Inferior parietal cortex (tissue), 1 donor: Measurements from ENCODE around the gene ZMAT3.
"Not testable (repeated sequence)": the region's sequence is repeated elsewhere in the genome, so short reads cannot be mapped to it uniquely, and the experiment has no call there.

Experiments used
- DNase-seq: peaks from one replicate; pipeline ENCODE4 v3.0.0-alpha.2; 2016; ENCODE audit errors: extremely low spot score

Gene ZMAT3

DNA sequence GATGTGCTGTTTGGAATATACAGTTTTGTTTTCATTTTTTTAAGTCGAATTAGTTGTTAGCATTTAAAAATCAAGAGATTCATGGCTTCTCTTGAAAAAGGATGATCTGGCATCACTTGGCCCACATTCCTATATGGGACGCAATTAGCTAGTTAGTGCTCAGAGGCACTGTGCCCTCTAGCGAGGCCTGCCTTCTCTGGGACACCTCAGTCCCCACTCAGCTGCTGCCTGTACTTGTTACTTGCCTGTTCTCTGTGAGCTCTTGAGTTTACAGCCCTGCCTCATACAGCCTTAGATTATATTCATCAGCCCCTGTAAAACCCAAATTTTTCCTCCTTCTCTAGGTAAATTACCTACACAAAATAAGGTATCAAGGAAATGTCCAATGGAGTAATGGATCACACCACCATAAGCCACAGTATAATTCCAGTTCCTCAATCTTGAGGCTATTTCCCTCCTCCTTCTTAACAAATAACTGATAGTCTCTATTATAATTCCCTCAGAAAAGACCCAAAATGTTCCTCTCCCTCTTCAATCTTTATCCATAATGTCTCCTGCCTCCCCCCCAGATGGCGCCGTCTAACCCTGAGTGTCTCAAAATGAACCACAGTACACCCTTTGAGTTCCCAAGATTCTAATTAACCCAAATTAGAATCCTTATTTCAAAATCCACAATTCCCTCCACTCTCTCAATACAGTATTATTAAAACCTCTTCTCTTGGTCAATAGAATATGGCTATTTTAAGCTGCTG is 2.7 kb downstream of the ZMAT3 start:
- no peak for DNase-seq

DNA sequence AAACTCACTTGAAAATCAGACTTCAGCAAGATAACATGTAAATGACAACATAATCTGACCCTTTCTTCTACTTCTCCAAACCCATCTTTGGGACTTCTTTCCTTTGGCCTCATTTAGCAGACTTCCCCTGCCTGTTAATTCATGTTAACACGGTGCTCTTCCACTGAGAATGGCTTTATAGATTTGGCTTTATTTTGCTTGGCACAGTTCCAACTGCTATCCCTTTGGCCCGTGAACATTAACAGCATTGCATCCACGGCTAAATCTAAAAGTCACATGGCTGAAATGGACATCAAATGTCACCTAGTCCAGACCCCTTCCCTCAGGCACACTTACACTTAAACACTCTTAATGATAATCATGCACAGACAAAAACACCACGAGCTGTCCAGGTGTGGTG is 3.8 kb downstream of the ZMAT3 start:
- DNase-seq = no peak

DNA sequence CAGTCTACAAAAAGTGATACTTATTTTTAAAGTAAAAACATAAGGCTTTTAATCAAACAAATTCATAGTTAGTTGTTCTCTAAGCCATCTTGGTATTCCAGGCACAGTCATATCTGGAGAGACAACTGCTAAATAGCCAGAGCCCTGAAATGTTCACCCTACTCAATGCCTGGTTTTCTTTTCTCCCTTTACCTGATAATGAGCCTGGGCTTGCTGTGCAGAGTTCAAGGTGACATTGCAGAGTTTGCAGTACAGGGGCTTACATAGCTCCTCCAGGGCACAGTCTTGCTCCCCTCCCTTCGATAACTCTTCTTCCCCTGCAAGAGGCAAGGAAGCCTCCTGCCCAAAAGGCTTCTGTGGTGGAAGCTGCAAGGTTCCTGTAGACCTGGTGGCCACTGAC is 4.3 kb downstream of the ZMAT3 start:
- DNase-seq = no peak

DNA sequence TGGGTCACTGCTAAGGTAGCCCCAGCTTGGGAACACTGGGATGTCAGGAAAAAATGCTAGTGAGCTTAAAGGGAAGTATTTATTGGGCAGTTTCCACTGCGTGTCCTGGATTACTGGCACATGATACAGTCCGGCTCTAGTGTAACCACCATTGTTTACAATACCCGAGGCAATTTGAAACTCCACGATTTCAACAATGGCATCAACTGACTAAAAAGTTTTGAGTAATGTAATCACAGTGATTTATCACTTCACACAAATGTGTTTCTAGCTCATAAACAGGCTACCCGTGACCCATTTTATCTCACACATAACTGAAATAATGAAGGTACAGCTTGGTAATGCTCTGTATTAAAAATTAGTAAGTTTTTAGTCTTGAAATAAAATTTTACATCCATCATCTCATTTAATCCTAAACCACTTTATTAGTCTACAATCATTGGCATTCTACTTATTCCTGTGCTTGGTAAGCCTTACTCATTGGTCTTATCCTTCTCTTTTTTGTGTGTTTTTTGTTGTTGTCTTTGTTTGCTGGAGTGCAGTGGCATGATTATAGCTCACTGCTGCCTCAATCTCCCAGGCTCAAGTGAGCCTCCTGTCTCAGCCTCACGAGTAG is 7.6 kb downstream of the ZMAT3 start:
- DNase-seq = no peak

DNA sequence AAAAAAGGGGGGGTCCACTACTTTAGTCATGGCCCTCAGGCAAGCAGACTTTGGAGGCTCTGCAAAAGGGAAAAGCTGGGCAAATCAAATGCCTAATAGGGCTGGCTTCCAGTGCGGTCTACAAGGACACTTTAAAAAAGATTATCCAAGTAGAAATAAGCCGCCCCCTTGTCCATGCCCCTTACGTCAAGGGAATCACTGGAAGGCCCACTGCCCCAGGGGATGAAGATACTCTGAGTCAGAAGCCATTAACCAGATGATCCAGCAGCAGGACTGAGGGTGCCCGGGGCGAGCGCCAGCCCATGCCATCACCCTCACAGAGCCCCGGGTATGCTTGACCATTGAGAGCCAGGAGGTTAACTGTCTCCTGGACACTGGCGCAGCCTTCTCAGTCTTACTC is 15.3 kb downstream of the ZMAT3 start:
- no peak for DNase-seq

GRCh38 chr3:179054565-179054964 is 17.0 kb downstream of the ZMAT3 start:
- not testable (repeated sequence) for DNase-seq

DNA sequence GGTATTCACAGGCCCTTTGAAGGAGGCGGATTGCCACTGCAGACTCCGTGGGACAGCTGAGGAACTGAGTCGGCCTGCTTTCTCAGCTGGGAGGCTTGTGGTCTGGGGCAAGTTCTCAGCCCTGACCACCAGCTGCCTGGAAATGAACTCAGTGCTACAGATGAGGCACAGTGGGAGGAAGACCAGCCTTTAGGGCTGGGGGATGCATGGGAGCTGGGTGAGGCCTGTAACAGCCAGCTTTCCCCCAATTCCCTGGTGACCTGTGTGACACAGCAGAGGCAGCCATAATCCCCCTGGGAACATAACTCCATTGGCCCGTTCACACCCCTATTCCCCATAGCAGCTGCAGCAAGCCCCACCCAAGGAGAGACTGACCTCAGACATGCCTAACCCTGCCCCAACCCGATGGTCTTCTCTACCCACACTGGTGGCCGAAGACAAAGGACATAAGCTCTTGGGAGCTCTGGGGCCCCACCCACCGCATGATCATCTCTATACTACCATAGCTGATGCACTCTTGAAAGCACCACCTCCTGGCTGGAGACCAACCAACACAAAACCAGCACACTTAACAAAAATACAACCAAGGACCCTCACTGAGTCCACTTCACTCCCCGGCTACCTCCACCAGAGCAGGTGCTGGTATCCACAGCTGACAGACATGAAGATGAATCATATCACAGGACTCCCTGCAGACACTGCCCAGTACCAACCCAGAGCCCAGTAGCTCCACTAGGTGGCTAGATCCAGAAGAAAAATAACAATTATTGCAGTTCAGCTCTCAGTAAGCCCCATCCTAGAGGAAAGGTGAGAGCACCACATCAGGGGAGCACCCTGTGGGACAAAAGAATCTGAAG is 24.9 kb downstream of the ZMAT3 start:
- no peak for DNase-seq

DNA sequence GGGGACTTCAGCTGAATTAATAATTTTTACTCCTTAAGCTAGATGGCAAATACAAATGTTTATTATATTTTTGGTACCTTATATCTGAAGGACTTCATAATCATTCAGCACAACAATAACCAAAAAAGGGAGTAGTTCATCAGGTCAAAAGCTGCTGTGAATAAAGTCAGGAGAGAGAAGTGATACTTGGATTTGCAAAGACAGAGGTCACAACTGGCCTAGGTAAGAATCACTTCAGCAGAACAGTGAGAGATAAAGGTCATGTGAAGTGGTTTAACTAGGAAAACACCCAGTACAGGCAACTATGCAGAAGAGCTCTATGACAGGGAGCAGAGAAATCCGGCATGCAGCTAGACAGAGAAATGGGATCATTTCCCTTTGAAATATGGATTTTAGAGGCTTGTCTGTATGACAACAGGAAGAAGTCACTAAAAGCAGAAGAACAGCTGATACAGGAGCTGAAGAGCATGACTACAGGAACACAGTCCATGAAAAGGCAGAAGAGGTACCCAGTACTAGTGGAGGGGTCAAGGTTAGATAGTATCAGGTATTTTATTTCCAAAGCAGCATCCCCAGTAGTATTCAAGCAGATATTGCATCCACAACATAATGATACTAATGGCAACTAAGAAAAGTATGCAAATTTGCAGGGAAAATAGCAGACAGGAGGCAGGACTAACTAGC is 25.7 kb downstream of the ZMAT3 start:
- no peak for DNase-seq

DNA sequence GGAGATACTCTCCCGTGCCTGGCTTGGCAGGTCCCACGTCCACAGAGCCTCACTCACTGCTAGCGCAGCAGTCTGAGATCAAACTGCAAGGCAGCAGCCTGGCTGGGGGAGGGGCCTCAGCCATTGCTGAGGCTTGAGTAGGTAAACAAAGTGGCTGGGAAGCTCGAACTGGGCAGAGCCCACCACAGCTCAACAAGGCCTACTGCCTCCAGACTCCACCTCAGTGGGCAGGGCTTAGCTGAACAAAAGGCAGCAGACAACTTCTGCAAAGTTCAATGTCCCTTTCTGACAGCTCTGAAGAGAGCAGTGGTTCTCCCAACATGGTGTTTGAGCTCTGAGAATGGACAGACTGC is 32.7 kb downstream of the ZMAT3 start:
- DNase-seq = not testable (repeated sequence)

- DNase-seq = no peak
Measured at GRCh38 chr3:179038216-179038898, 33.3 kb downstream of the ZMAT3 start.

DNA sequence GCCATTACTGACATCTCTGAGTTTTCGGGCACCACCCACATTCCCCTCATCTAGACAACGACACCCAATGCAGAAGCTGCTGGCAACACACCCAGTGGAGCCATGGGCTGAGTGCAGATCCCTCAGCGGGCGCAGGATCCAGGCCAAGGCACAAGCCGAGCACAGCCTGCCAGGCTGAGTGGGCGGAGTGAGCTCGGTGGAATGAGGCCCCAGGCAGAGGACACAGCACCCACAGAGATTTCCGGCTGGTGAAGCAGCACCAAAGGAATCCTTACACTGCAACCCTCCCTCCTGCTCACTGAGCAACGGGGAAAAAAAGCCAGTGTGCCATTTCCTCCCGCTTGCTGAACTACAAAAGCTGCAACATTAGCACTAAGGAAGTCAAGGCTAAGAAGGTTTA is 34.3 kb downstream of the ZMAT3 start:
- DNase-seq = no peak

GRCh38 chr3:179036626-179037300 is 34.8 kb downstream of the ZMAT3 start:
- no peak for DNase-seq

- DNase-seq = no peak
Measured at GRCh38 chr3:179036226-179036625, 35.4 kb downstream of the ZMAT3 start.

DNA sequence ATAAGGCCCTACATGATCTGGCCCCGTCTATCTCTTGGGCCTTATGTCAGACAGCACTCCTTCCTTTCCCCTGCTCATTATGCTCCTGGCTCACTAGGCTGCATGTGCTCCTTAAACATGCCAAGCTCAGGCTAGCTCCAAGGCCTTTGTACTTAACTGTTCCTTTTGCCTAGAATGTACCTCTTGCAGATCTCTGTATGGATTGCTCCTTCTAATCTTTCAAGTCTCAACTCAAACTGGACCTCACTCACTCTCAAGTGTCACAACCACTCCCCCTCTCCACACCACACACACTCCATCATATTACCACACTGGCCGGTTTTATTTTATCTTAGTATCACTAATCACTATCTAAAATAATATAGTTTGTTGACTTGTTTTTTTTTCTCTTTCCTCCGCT is 36.4 kb downstream of the ZMAT3 start:
- no peak for DNase-seq

DNA sequence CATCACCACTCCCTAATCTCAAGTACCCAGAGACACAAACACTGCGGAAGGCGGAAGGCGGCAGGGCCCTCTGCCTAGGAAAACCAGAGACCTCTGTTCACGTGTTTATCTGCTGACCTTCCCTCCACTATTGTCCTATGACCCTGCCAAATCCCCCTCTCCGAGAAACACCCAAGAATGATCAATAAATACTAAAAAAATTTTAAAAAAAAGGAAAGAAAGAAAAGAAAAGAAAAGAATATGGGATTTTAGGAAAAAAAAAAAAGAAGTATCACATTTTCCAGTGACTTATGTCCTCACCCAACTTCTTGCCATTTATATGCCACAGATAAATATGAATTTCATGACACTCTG is 38.3 kb downstream of the ZMAT3 start:
- not testable (repeated sequence) for DNase-seq

DNA sequence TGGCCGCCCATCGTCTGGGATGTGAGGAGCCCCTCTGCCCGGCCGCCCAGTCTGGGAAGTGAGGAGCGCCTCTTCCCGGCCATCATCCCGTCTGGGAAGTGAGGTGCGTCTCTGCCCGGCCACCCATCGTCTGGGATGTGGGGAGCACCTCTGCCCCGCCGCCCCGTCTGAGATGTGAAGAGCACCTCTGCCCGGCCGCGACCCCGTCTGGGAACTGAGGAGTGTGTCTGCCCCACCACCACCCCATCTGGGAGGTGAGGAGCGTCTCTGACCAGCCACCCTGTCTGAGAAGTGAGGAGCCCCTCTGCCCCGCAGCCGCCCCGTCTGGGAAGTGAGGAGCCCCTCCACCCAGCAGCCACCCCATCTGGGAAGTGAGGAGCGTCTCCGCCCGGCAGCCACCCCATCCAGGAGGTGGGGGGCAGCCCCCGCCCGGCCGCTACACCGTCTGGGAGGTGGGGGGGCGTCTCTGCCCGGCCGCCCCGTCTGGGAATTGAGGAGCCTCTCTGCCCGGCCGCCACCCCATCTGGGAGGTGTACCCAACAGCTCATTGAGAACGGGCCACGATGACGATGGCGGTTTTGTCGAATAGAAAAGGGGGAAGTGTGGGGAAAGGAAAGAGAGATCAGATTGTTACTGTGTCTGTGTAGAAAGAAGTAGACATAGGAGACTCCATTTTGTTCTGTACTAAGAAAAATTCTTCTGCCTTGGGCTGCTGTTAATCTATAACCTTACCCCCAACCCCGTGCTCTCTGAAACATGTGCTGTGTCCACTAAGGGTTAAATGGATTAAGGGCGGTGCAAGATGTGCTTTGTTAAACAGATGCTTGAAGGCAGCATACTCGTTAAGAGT is 38.9 kb downstream of the ZMAT3 start:
- not testable (repeated sequence) for DNase-seq

DNA sequence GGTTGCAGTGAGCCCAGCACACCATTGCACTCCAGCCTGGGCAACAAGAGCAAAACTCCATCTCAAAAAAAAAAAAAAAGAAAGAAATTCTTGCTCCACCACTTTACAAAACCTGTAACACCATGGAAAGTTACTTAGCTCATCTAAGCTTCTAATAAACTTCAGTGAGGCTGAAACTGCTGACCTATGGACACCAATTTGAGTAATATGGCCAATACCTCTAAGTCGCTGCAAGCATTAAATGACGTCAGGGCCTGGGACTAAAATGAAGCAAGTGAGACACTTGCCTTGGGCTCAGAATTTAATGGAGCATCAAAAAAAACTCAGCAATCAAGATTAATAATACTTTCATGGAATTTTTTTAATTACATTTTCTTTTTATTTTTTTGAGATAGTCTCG is 42.5 kb downstream of the ZMAT3 start:
- no peak for DNase-seq

DNA sequence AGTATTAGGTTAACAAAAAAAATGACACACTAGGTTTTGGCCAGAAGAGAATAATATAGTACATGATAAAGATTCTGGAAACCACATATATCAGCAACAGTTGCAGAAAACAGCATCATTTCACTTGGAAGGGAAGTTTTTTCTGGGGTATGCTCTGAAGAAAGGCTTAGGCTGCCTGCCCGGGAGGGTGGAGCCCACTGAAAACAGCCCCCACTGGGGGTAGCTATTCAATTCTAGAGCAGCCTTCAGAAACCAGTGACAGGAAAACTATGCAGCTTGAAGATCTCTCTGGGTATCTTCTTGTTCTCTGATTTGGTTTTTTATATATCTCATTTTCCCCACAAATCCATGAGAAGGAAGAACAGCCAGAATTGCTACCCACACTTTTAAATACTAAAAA is 43.2 kb downstream of the ZMAT3 start:
- DNase-seq = no peak

- DNase-seq = no peak
Measured at GRCh38 chr3:179027326-179027900, 44.2 kb downstream of the ZMAT3 start.

- DNase-seq = no peak
Measured at GRCh38 chr3:179026636-179027035, 45.0 kb downstream of the ZMAT3 start.
